K562 (cell line): ENCODE measurements around the gene ORMDL3. TPM values are rescaled to one million over a fixed set of nuclear protein-coding genes. Genes with fewer than 3 reads are reported as not detected.

Source experiments
- CBX2 ChIP-seq: fragments of 200-600 bp; sonication (generic); IDR thresholded peaks from one replicate; pipeline ENCODE4 v1.6.1; 2012; ENCODE audit warnings: mild to moderate bottlenecking, low read length, inconsistent platforms; ENCODE audit not compliant: insufficient read depth, poor library complexity, severe bottlenecking
- CSDE1 ChIP-seq, 2 experiments: fragments of 450-650 bp; IDR thresholded peaks; 2 replicates each; pipeline ENCODE4 v1.6.1; 2016; ENCODE audit warnings: mild to moderate bottlenecking in 1 of 2
- FOXP1 ChIP-seq: sonication (generic); formaldehyde crosslinking; IDR thresholded peaks from 2 replicates; pipeline ENCODE4 v1.8.0; 2022; ENCODE audit warnings: mild to moderate bottlenecking, missing genetic modification reagents
- GABPB2 ChIP-seq: fragments of 250-450 bp; sonication (Bioruptor Pico); conservative IDR thresholded peaks from 2 replicates; pipeline ENCODE4 v1.5.1; 2021; ENCODE audit warnings: mild to moderate bottlenecking
- HDAC1 ChIP-seq, 2 experiments: fragments of 450-650 bp; IDR thresholded peaks; 2 replicates each; pipeline ENCODE4 v1.6.1; 2016 to 2017; ENCODE audit warnings: inconsistent platforms in 1 of 2, mild to moderate bottlenecking in 1 of 2, moderate library complexity in 1 of 2
- HIVEP1 ChIP-seq: fragments of 250-450 bp; sonication (Bioruptor Pico); IDR thresholded peaks from 2 replicates; pipeline ENCODE4 v1.4.0; 2020; ENCODE audit warnings: mild to moderate bottlenecking
- HLTF ChIP-seq: fragments of 450-650 bp; IDR thresholded peaks from 2 replicates; pipeline ENCODE4 v1.6.1; 2016
- KLF10 ChIP-seq: fragments of 250-450 bp; sonication (Bioruptor Pico); IDR thresholded peaks from 2 replicates; pipeline ENCODE4 v1.6.1; 2021; ENCODE audit warnings: matching md5 sums
- MXI1 ChIP-seq: IDR thresholded peaks from 2 replicates; pipeline ENCODE4 v1.6.1; 2011; ENCODE audit warnings: low read depth, mild to moderate bottlenecking, improper control_type of control experiment, low read length
- OTX1 ChIP-seq: fragments of 450-650 bp; formaldehyde crosslinking; IDR thresholded peaks from 2 replicates; pipeline ENCODE4 v1.4.0; 2022; ENCODE audit warnings: mild to moderate bottlenecking
- PHB2 ChIP-seq: fragments of 450-650 bp; IDR thresholded peaks from 2 replicates; pipeline ENCODE4 v1.6.1; 2017; ENCODE audit warnings: low read depth
- POLR2AphosphoS5 ChIP-seq: IDR thresholded peaks from 2 replicates; pipeline ENCODE4 v1.6.1; 2011; ENCODE audit warnings: mild to moderate bottlenecking, low read depth, low read length, moderate library complexity; ENCODE audit not compliant: control insufficient read depth, insufficient read depth
- RBM14 ChIP-seq: fragments of 200-400 bp; formaldehyde crosslinking; IDR thresholded peaks from 2 replicates; pipeline ENCODE4 v1.6.1; 2018; ENCODE audit warnings: low read depth, mild to moderate bottlenecking, low read length, moderate library complexity, borderline replicate concordance; ENCODE audit not compliant: insufficient read depth
- TAF7 ChIP-seq: fragments of 450-650 bp; IDR thresholded peaks from 2 replicates; pipeline ENCODE4 v1.6.1; 2016; ENCODE audit warnings: missing genetic modification characterization, missing compliant biosample characterization
- TBL1XR1 ChIP-seq, 2 experiments: IDR thresholded peaks; 2 replicates each; pipeline ENCODE4 v1.6.1; 2012; ENCODE audit warnings: improper control_type of control experiment in 2 of 2, low read length in 2 of 2, mild to moderate bottlenecking in 1 of 2
- ZNF121 ChIP-seq: sonication (generic); formaldehyde crosslinking; conservative IDR thresholded peaks from 2 replicates; pipeline ENCODE4 v1.8.0; 2022; ENCODE audit warnings: missing genetic modification reagents
- polyA plus RNA-seq, 8 experiments: library from polyadenylated mRNA; depleted of rRNA in 4 of 8; stranded (reverse) in 5 of 8; unstranded in 3 of 8; fragments of >200 nt; fragmentation: Nextera tagmentation in 2 of 8; fragmentation: Illumina TruSeq in 1 of 8; extraction: Ambion mirVana in 2 of 8; extraction: Trizol in 1 of 8; gene quantifications; 2 replicates each; pipeline versions ENCODE4 v1.2.1 to v1.2.3, GENCODE V29; 2011 to 2014; ENCODE audit warnings: inconsistent platforms in 1 of 8, missing spikeins in 1 of 8
- total RNA-seq, 7 experiments: library from RNA; depleted of rRNA in 6 of 7; stranded (reverse); fragments of >200 nt in 6 of 7; fragmentation: Illumina TruSeq in 2 of 7; extraction: Trizol in 2 of 7; gene quantifications; 2 replicates each; pipeline versions ENCODE4 v1.2.1 to v1.2.3, GENCODE V29; 2011 to 2021; ENCODE audit warnings: low replicate concordance in 1 of 7
- TF ChIP-seq, protein P1 (sequence below): fragments of 450-650 bp; formaldehyde crosslinking; IDR thresholded peaks from 2 replicates; pipeline ENCODE4 v1.4.0; 2020; ENCODE audit warnings: mild to moderate bottlenecking, moderate library complexity
- TF ChIP-seq, protein P2 (sequence below), 2 experiments: fragments of 450-650 bp; formaldehyde crosslinking in 1 of 2; IDR thresholded peaks; 2 replicates each; pipeline versions ENCODE4 v1.4.0 to v1.6.1; 2014 to 2020; ENCODE audit warnings: mild to moderate bottlenecking in 2 of 2, borderline replicate concordance in 1 of 2, low read depth in 1 of 2
- TF ChIP-seq, protein P3 (sequence below): fragments of 250-450 bp; sonication (Bioruptor Pico); IDR thresholded peaks from 2 replicates; pipeline ENCODE4 v1.9.0; 2021; ENCODE audit warnings: mild to moderate bottlenecking

Gene ORMDL3
- total and polyA plus RNA-seq, 9 of the 15 experiments (the other 6 are each of a cell fraction or from before 2014, with no cell fraction given) = 2.7 to 57.4 (median 27.1) TPM

DNA sequence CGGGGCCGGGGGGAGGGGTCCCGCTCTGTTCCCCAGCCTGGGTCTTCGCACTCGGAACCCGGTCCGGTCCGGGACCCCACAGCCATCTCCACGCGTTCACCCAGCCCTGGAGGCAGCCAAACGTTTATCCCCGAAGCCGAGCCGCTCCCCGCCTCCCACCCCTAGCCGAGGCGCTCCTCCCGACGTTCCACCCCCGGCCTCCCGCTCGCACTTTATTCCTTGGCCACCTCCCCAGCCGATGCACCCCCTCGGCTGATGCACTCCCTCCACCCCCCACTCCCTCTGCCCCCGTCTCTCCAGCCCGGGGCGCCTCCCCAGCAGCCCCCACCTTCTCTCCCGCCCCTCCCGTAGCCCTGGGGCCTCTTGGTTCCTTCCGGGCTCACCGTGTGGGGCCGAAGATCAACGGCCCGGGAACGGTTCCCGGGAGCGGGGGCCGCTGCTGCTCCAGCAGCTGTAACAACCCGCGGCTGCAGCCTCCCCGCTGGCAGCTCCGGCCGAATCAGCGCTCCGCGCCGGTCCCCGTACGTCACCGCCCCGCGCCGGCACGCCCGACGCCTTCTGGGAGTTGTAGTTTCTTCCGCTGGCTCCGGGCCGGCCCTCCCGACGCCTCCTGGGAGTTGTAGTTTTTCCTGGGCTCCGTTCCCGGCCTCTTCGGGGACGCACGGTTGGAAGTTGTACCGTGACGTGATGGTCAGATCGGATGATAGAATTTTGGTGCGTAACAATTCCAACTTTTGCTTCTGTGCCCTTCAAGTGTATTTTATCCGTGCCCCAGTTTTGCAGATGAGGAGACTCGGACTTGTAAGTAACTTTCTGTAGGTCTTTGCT is at the start of gene ORMDL3, which contains the start of gene LRRC3C (continued):
- TF ChIP-seq ZNF121 (CRISPR knock-in tag) (no peak), CBX2 (no peak), TBL1XR1 (IDR thresholded peaks at IDR 0.05; ENCODE audit: low read length in 2 of 2) (peak in 1 of 2 experiments; percentile 84; a peak in 2 of 4 replicates), OTX1 (no peak), CSDE1 (IDR thresholded peaks at IDR 0.05) (peak in 1 of 2 experiments; percentile 81; a peak in 2 of 4 replicates), HIVEP1 (no peak), RBM14 (no peak), HDAC1 (IDR thresholded peaks at IDR 0.05) (peak in 1 of 2 experiments; percentile 64; a peak in 2 of 4 replicates), TAF7 (tag) (no peak), PHB2 (no peak), MXI1 (no peak), GABPB2 (CRISPR knock-in tag) (no peak), HLTF (no peak), KLF10 (no peak), POLR2AphosphoS5 (peak; percentile 73), FOXP1 (CRISPR knock-in tag) (no peak)
- TF ChIP-seq, protein P1, sequence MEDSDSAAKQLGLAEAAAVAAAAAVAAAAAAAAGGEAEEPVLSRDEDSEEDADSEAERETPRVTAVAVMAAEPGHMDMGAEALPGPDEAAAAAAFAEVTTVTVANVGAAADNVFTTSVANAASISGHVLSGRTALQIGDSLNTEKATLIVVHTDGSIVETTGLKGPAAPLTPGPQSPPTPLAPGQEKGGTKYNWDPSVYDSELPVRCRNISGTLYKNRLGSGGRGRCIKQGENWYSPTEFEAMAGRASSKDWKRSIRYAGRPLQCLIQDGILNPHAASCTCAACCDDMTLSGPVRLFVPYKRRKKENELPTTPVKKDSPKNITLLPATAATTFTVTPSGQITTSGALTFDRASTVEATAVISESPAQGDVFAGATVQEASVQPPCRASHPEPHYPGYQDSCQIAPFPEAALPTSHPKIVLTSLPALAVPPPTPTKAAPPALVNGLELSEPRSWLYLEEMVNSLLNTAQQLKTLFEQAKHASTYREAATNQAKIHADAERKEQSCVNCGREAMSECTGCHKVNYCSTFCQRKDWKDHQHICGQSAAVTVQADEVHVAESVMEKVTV (CRISPR knock-in tag) = no peak
- TF ChIP-seq, protein P2, sequence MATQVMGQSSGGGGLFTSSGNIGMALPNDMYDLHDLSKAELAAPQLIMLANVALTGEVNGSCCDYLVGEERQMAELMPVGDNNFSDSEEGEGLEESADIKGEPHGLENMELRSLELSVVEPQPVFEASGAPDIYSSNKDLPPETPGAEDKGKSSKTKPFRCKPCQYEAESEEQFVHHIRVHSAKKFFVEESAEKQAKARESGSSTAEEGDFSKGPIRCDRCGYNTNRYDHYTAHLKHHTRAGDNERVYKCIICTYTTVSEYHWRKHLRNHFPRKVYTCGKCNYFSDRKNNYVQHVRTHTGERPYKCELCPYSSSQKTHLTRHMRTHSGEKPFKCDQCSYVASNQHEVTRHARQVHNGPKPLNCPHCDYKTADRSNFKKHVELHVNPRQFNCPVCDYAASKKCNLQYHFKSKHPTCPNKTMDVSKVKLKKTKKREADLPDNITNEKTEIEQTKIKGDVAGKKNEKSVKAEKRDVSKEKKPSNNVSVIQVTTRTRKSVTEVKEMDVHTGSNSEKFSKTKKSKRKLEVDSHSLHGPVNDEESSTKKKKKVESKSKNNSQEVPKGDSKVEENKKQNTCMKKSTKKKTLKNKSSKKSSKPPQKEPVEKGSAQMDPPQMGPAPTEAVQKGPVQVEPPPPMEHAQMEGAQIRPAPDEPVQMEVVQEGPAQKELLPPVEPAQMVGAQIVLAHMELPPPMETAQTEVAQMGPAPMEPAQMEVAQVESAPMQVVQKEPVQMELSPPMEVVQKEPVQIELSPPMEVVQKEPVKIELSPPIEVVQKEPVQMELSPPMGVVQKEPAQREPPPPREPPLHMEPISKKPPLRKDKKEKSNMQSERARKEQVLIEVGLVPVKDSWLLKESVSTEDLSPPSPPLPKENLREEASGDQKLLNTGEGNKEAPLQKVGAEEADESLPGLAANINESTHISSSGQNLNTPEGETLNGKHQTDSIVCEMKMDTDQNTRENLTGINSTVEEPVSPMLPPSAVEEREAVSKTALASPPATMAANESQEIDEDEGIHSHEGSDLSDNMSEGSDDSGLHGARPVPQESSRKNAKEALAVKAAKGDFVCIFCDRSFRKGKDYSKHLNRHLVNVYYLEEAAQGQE (IDR thresholded peaks at IDR 0.05; ENCODE audit: borderline replicate concordance) = no peak
- TF ChIP-seq, protein P2 (CRISPR knock-in tag; IDR thresholded peaks at IDR 0.05; ENCODE audit: low read depth) = no peak
- TF ChIP-seq, protein P3, sequence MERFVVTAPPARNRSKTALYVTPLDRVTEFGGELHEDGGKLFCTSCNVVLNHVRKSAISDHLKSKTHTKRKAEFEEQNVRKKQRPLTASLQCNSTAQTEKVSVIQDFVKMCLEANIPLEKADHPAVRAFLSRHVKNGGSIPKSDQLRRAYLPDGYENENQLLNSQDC (CRISPR knock-in tag) = no peak
